GM19455 (cell line): ENCODE measurements around the gene SMCHD1.
"Not testable (repeated sequence)": the region's sequence is repeated elsewhere in the genome, so short reads cannot be mapped to it uniquely, and the experiment has no call there.

Experiments
- ATAC-seq: cut with Tn5 transposase; IDR thresholded peaks from one replicate; pipeline ENCODE4 v1.9.1; 2021; ENCODE audit not compliant: unreplicated experiment

Gene SMCHD1

GRCh38 chr18:2809666-2810183, 154.2 kb downstream of the SMCHD1 start:
- not testable (repeated sequence) for ATAC-seq

- no peak for ATAC-seq
Observed at GRCh38 chr18:2811416-2811815, 155.9 kb downstream of the SMCHD1 start.

- ATAC-seq: no peak
Observed at GRCh38 chr18:2814928-2815327, 159.4 kb downstream of the SMCHD1 start.

GRCh38 chr18:2818281-2818680, 162.8 kb downstream of the SMCHD1 start:
- no peak for ATAC-seq

GRCh38 chr18:2821695-2822094, 166.2 kb downstream of the SMCHD1 start:
- ATAC-seq: no peak

GRCh38 chr18:2822213-2822921, 166.8 kb downstream of the SMCHD1 start:
- no peak for ATAC-seq

- no peak for ATAC-seq
Observed at GRCh38 chr18:2823202-2823601, 167.7 kb downstream of the SMCHD1 start.

- ATAC-seq: no peak
Observed at GRCh38 chr18:2823966-2824365, 168.4 kb downstream of the SMCHD1 start.

GRCh38 chr18:2824865-2825264, 169.3 kb downstream of the SMCHD1 start:
- ATAC-seq: no peak

GRCh38 chr18:2825613-2826175, 170.2 kb downstream of the SMCHD1 start:
- ATAC-seq: no peak

GRCh38 chr18:2826581-2826980, 171.1 kb downstream of the SMCHD1 start:
- ATAC-seq: no peak

GRCh38 chr18:2827061-2827460, 171.5 kb downstream of the SMCHD1 start:
- no peak for ATAC-seq

- ATAC-seq: not testable (repeated sequence)
Observed at GRCh38 chr18:2836118-2836517, 180.6 kb downstream of the SMCHD1 start.

GRCh38 chr18:2837290-2837689, 181.8 kb downstream of the SMCHD1 start:
- not testable (repeated sequence) for ATAC-seq

- ATAC-seq: no peak
Observed at GRCh38 chr18:2839202-2839601, 183.7 kb downstream of the SMCHD1 start.

- no peak for ATAC-seq
Observed at GRCh38 chr18:2840521-2840920, 185.0 kb downstream of the SMCHD1 start.

- ATAC-seq: no peak
Observed at GRCh38 chr18:2843146-2843545, 187.6 kb downstream of the SMCHD1 start.

- ATAC-seq: no peak
Observed at GRCh38 chr18:2845172-2845571, 189.6 kb downstream of the SMCHD1 start.

- no peak for ATAC-seq
Observed at GRCh38 chr18:2846636-2847316, 191.2 kb downstream of the SMCHD1 start, which contains the start of gene EMILIN2. Gene EMILIN2 (plus strand): TSS chr18:2847006. CDS start chr18:2847189, 183 bp downstream.

GRCh38 chr18:2847317-2848246, 192.1 kb downstream of the SMCHD1 start:
- no peak for ATAC-seq
